Breast epithelium (tissue), 3 donors: ENCODE data around the gene SLCO4A1.

ENCODE experiments used
- POLR2A ChIP-seq: fragments of 450-650 bp; IDR thresholded peaks from one replicate; pipeline ENCODE4 v1.6.1; 2016; ENCODE audit warnings: antibody characterized with exemption, mild to moderate bottlenecking, moderate library complexity
- POLR2AphosphoS5 ChIP-seq, 3 donors: sonication (generic); formaldehyde crosslinking; IDR thresholded peaks; one replicate each; pipeline ENCODE4 v1.6.1; 2017; ENCODE audit warnings: antibody characterized with exemption in 3 of 3
- TF ChIP-seq, protein P1 (sequence below), 3 donors: fragments of 450-650 bp; IDR thresholded peaks; one replicate each; pipeline ENCODE4 v1.5.1; 2016 to 2017; ENCODE audit warnings: antibody characterized with exemption in 3 of 3, mild to moderate bottlenecking in 3 of 3, moderate library complexity in 3 of 3

DNA sequence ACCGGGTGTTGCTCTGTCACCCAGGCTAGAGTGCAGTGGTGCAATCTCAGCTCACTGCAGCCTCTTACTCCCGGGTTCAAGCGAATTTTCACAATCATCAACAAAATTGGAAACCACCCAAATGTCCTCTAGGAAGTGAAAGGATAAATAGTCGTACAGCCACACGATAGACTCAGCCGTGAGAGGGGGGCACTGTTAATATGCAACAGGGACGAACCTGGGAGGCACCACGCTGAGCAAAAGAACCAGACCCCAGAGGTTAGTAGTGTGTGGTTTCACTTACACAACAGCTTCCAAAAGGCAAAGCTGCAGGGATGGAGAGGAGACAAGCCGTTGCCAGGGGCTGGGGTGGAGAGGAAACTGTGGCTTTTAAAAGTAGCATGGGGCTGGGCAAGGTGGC is 36.2 kb downstream of the SLCO4A1 start:
- TF ChIP-seq, protein P1, sequence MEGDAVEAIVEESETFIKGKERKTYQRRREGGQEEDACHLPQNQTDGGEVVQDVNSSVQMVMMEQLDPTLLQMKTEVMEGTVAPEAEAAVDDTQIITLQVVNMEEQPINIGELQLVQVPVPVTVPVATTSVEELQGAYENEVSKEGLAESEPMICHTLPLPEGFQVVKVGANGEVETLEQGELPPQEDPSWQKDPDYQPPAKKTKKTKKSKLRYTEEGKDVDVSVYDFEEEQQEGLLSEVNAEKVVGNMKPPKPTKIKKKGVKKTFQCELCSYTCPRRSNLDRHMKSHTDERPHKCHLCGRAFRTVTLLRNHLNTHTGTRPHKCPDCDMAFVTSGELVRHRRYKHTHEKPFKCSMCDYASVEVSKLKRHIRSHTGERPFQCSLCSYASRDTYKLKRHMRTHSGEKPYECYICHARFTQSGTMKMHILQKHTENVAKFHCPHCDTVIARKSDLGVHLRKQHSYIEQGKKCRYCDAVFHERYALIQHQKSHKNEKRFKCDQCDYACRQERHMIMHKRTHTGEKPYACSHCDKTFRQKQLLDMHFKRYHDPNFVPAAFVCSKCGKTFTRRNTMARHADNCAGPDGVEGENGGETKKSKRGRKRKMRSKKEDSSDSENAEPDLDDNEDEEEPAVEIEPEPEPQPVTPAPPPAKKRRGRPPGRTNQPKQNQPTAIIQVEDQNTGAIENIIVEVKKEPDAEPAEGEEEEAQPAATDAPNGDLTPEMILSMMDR (IDR thresholded peaks at IDR 0.05): no peak
- TF ChIP-seq POLR2AphosphoS5 (IDR thresholded peaks at IDR 0.05): no peak
- no peak for TF ChIP-seq POLR2A
